ENCODE results near the gene OR2S2.
"Not testable (repeated sequence)": the region's sequence is repeated elsewhere in the genome, so short reads cannot be mapped to it uniquely, and the experiment has no call there.

The OR2S2 gene

GRCh38 chr9:35962126-35962906, 4.4 kb upstream of the OR2S2 start:
- peak; percentile 88 for DNase-seq (ENCODE audit: low read depth)

GRCh38 chr9:35960039-35960655, 2.2 kb upstream of the OR2S2 start:
- DNase-seq (ENCODE audit: low read depth): peak; percentile 71

- DNase-seq (ENCODE audit: low read depth): no peak
Observed at GRCh38 chr9:35956651-35957050, 1.3 kb downstream of the OR2S2 start.

GRCh38 chr9:35954942-35955546, 2.9 kb downstream of the OR2S2 start:
- peak; percentile 80 for DNase-seq (ENCODE audit: low read depth)

GRCh38 chr9:35952526-35953191, 5.3 kb downstream of the OR2S2 start:
- peak; percentile 45 for DNase-seq (ENCODE audit: low read depth)

GRCh38 chr9:35951736-35952135, 6.2 kb downstream of the OR2S2 start:
- DNase-seq (ENCODE audit: low read depth): peak; percentile 83

GRCh38 chr9:35948901-35949318, 9.0 kb downstream of the OR2S2 start:
- DNase-seq (ENCODE audit: low read depth): no peak

- DNase-seq (ENCODE audit: low read depth): no peak
Observed at GRCh38 chr9:35948451-35948850, 9.5 kb downstream of the OR2S2 start.

GRCh38 chr9:35945341-35946018, 12.5 kb downstream of the OR2S2 start:
- DNase-seq (ENCODE audit: low read depth): peak; percentile 89

- no peak for DNase-seq (ENCODE audit: low read depth)
Observed at GRCh38 chr9:35944841-35945240, 13.1 kb downstream of the OR2S2 start.

- DNase-seq (ENCODE audit: low read depth): no peak
Observed at GRCh38 chr9:35944173-35944572, 13.8 kb downstream of the OR2S2 start.

GRCh38 chr9:35942286-35942685, 15.7 kb downstream of the OR2S2 start:
- DNase-seq (ENCODE audit: low read depth): no peak

- peak; percentile 51 for DNase-seq (ENCODE audit: low read depth)
Observed at GRCh38 chr9:35940458-35941407, 17.2 kb downstream of the OR2S2 start.

GRCh38 chr9:35939679-35940250, 18.2 kb downstream of the OR2S2 start:
- DNase-seq (ENCODE audit: low read depth): no peak

- DNase-seq (ENCODE audit: low read depth): no peak
Observed at GRCh38 chr9:35938474-35939356, 19.2 kb downstream of the OR2S2 start.

GRCh38 chr9:35937227-35937626, 20.7 kb downstream of the OR2S2 start:
- peak; percentile 73 for DNase-seq (ENCODE audit: low read depth)

GRCh38 chr9:35935755-35936509, 22.0 kb downstream of the OR2S2 start:
- peak; percentile 94 for DNase-seq (ENCODE audit: low read depth)

- no peak for DNase-seq (ENCODE audit: low read depth)
Observed at GRCh38 chr9:35935261-35935660, 22.7 kb downstream of the OR2S2 start.

GRCh38 chr9:35934069-35934468, 23.9 kb downstream of the OR2S2 start:
- not testable (repeated sequence) for DNase-seq (ENCODE audit: low read depth)
